Stimulated activated CD8-positive, alpha-beta memory T cell treated with anti-CD3 and anti-CD28 coated beads, Interleukin-2, amount 100 ng/mL, for 1 hour (primary cell): ENCODE data around the gene CERS6.
"Not testable (repeated sequence)": the region's sequence is repeated elsewhere in the genome, so short reads cannot be mapped to it uniquely, and the experiment has no call there.

ENCODE experiments used
- DNase-seq, 2 donors: peaks; one replicate each; pipeline ENCODE4 v3.0.0-alpha.2; 2020; ENCODE audit warnings: low read depth in 2 of 2

The CERS6 gene

DNA sequence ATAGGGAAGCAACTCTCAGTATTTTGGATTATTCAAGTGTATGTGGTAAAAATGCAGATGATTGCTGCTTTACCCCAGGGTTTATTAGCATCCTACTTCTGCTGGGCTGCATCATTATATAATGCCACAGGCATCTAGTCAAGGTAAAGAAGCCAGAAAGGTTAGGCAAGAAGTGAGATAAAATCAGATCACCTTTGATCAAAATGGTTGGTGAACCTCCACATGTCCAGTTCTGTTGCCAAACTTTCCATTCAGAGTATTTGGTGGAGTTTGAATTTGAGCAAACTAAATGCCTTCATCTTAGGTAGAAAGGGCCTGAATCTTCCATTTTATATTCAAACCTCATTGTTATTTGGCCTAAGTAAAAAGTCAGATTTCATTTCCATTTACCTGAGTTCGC lies 316.6 kb downstream of the CERS6 start:
- DNase-seq: no peak

DNA sequence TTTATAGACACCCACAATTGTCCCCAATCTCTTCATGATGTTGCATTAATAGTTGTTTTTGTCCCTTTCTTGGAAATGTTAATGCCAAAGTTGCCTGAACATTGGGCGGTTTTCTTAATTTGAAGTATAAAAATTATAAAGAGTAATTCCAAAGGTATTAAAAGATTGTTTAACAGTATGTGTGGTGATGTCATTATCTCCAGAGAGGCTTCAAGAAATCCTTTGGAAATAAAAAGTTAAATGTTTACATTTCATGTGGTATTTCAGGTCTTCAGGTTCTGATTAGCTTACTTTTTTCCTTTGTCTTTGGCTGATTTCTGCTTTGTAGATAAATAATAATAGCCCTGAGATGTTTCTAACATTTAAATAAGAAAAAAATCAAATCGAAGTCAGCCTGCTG lies 317.1 kb downstream of the CERS6 start:
- no peak for DNase-seq

DNA sequence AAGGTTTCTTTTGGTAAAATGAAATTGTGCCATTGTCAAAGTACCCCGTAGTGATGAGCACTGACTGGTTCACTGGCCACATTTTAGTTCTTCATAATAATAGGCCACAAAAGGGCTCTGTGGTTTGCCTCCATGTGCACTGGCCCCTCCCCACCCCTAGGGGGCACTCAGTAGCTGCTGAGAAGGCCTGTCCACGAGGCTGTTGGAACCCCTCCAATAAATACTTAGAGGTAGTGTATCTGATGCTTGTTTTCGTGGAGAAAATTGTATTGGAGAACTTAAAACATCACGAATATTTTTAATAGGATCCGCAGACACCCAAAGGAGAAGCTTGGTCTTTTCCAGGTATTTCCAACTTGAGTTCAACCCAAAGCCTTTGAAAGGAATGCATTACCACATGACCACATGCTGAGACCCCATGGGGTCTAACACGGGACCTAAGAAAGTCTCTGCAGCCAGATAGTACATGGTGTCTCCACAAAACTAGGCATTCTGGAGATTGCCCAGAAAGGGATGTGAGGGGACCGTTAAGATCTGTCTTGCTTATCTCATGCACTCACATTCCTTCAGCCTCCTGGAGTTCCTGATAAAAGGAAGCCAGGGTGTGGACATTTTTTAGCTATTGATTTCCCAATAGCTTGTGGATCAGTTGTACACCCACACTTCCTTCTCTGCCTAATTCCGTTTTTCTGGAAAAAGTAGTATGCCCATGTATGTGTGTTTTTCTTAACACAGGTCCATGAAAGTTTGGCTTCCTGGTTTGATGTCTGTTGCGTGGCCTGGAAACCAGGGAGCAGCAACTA lies 317.8 kb downstream of the CERS6 start:
- DNase-seq: no peak

DNA sequence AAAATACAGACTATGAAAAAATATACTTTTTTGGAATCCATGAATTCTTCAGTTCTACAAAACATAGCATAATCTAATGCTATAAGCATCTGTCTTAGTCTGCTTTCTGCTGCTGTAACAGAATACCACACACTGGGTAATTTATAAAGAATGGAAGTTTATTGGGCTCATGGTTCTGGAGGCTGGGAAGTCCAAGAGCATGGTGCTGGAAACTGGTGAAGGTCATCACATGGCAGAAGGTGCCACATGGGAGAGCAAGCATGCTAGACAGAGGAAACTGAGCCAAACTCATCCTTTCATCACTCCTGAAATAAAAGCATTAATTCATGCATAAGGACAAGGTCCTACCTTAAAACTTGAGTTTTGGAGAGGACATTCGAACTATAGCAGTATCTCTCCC lies 319.8 kb downstream of the CERS6 start:
- DNase-seq: no peak

DNA sequence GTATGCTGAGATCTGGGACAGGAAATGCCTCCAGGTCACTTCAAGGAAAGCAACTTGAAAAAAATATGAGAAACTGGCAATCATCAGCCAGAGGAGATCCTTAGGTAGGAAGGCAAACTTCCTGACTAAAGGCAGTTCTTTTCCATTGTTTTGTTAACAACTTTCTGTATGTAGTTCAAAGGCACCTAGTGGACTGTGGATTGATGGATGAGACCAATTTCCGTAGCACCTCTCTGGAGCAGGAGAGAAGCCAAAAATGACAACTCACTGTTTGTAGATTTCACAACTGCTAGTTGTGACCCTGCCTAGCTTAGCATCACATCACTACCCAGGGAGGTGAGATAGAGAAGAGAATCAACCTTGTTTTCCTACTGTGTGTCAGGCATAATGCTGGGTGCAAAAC lies 324.6 kb downstream of the CERS6 start:
- no peak for DNase-seq

DNA sequence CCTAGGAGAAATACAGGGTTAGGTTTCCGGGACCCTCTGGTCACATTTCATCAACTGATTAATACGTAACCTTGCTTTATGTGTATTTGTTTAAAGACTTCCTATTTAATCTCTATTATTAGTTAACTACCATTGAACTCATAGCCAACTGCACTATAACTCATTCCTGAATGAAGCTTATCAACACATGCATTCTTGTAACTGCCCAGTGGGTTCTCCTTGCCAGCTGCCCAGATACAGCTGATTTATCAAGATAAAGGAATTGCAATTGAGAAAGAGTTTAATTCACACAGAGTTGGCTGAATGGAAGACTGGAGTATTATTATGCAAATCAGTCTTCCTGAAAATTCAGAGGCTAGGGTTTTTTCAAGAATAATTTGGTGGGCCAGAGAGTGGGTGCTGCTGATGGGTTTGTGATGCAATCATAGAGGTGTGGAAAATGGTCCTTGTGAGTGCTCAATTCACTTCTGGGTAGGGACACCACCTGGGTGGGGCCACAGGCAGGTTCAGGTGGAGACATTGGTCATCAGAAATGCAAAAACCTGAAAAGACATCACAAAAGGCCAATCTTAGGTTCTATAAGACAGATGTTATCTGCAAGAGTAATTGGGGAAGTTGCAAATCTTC lies 325.2 kb downstream of the CERS6 start:
- DNase-seq: no peak

DNA sequence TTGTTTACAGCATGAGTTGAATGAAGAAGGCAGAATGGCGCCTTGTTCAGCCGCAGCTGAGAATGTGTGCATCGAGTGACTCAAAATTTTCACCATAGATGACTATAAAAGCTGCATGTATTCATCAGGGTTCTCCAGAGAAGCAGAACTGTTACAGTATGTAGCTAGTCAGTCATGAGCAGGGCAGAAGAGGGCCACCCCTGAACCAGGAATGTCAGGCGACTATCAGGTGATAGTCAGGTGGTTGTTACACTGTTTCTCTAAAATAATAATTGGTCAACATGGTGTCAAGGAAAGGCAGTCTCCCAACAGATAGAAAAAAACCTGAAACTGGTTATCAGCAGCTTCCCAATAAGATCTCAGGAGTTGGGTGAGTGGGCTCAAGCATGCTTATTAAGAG lies 326.2 kb downstream of the CERS6 start:
- DNase-seq: no peak

DNA sequence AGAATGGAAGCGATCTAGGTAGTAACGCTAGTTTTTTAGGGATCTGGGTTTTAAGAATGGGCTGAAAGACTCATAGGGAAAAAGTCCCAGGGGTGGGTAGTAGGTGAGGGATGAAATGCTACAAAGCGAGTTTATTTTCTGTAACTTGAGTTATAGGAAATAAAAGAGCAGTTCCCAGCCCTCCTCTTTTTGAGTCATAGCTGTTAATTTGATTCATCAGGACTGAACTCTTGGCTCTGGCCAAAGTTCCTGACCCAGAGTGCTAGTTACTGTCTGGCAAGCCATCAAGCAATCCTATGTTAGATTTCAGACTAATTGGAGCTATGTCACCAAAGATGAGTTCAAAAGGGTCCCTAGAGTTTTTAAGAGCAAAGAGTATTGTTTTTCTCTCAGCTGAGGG lies 328.9 kb downstream of the CERS6 start:
- no peak for DNase-seq

DNA sequence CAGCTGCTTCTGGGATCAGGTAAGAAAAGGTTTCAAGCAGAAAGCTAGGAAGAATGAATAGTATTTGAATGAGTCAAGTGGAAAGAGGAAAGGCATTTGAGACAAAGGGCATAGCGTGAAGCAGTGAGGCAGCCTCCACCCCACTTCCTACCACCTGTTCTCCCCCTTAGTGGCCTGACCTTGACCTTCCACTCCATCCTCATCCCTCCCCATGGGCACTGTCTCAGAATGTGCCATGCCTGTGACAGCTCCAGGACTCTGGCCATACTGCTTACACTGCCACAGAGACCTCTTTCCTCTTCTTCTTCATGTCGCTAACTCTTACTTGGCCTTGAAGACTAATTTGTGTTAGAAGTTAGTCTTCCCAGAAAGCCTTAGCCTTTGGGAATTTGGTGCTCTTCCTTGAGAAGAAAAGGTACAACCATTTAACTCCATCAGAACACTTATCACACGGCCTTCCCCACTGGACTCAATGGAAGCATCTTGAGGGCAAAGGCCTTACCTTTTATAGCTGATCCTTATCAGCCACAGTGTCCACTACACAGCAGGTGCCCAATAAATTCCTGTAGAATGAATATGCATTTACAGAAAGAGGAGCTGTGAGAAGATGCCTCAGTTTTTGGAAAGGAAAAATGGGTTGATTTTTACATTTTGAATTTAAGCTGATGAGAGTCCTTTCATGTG lies 331.2 kb downstream of the CERS6 start:
- no peak for DNase-seq

DNA sequence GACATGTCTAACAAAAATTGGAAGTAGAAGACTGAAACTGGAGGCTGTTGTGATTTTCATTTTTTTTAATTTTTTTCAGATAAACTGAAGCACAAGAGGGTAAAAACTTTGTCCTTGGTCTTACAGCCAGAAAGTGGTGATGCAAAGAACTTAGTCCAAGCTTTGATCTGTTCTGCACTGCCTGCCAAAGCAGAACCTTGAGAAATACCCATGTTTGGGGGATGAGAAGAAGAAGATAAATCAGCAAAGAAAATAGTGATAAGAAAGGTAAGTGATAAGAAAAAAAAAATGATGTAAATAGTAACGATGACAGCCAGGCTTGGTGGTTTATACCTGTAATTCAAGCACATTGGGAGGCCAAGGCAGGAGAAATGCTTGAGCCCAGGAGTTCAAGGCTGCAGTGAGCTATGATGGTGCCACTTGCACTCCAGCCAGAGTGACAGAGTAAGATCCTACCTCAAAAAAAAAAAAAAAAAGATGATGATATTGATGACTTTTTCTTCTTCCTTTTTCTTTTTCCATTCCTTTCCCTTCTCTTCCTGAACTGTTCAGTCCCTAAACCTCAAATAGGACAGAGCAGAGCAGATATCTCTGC lies 331.8 kb downstream of the CERS6 start:
- no peak for DNase-seq

DNA sequence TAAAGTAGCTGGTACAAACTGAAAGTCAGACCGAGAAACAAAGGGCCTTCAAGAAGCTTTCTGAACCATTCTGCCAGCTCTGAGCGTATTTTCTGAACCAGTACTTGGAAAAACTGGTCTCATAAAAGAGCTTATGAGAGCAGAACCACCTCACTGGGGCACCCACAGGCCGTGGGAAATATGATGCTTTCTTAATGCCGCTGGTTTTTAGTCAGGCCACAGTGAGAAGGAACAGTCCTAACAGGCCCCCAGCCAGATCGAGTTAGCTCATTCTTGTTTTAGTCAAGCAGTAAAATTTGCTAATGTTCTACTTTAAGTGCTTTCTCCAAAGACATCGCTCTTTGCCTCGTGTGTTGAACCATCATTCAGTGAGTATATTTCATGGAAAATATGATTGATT lies 333.7 kb downstream of the CERS6 start:
- no peak for DNase-seq

DNA sequence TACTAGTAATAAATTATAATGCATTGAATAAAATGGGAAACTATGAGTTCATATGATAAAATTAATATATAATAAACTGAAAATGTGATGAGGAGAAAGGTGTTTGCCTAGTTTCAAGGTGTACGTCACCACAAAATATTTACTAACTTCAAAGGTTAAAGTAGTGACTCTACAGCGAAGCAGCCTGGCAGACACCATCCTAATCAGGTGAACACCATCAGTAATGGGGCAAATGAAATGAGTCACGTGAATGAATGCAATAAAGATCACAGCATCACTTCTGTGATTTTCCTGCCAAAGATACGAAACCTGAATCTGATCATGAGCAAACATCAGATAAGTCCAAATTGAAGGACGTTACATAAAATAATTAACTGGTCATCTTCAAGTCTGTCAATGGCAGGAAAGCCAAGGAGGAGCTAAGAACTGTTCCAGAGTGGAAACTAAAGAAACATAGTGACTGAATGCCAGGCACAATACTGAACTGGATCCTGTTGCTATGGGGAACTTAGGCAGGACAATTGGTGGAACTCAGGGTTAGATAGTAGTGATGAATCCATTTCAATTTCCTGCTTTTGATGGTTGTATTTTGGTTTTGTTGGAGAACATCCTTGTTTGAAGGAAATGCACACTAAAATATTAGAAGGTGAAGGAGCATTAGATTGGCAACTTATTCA lies 334.3 kb downstream of the CERS6 start:
- DNase-seq: no peak

DNA sequence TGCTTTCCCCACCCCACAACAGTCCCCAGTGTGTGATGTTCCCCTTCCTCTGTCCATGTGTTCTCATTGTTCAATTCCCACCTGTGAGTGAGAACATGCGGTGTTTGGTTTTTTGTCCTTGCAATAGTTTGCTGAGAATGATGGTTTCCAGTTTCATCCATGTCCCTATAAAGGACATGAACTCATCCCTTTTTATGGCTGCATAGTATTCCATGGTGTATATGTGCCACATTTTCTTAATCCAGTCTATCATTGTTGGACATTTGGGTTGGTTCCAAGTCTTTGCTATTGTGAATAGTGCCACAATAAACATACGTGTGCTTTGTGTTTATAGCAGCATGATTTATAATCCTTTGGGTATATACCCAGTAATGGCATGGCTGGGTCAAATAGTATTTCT lies 335.1 kb downstream of the CERS6 start:
- not testable (repeated sequence) for DNase-seq

DNA sequence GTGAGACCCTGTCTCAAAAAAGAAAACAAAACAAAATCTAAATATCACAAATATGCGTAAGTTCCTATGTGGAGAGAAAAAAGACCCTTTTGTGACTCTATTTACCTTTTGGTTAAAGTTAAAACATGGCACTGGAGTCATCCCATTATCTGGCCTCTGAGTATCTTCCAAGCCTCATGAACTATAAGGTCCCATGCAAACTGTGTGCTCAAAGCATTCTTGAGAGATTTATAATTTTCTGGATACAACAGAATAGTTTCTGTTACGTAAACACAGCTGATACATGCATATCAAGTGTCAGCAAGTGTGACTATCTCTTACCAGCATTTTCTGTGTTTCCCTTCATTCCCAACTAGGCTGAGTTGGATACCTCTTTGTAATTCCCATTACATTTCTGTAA lies 337.5 kb downstream of the CERS6 start:
- DNase-seq: no peak

DNA sequence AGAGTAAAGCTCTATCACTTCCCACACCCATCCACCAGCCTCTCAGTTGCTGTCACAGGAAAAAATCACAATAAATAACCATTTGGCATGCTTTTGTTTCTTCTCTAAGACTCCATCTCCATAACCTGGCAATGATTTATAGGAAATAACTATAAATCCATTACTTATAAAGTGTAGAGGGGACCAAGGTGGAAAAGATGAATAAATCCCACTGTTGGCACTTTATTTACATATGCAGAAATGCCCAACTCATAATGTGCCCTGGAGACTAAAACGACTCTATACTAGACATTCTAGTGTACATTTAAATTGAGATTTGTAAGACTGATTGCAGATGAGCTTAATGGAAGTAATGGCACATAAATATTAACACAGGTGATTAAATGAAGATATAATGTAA lies 338.9 kb downstream of the CERS6 start:
- no peak for DNase-seq

DNA sequence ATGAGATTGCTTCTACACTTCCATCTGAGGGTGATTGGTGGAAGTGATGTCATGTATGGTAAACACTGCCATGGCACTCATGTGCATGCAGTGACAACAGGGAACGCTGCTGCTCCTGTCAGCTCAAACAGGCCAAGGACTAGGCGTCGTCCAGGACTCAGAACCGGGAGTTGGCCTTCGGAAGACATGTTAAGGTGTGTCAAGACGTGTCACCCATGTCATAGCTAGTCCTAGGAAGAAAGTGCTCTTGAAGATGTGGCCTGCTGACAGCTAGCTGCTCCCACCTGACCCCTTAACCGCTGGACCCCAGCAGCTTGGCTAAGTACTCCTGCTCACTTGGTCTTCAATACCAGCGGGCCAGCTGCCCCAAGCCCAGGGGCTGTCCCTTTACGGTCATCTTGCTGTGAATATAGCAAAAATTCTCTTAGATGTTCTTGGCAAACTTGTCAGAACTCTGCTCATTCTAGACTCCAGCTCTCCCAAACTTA lies 340.1 kb downstream of the CERS6 start:
- no peak for DNase-seq

DNA sequence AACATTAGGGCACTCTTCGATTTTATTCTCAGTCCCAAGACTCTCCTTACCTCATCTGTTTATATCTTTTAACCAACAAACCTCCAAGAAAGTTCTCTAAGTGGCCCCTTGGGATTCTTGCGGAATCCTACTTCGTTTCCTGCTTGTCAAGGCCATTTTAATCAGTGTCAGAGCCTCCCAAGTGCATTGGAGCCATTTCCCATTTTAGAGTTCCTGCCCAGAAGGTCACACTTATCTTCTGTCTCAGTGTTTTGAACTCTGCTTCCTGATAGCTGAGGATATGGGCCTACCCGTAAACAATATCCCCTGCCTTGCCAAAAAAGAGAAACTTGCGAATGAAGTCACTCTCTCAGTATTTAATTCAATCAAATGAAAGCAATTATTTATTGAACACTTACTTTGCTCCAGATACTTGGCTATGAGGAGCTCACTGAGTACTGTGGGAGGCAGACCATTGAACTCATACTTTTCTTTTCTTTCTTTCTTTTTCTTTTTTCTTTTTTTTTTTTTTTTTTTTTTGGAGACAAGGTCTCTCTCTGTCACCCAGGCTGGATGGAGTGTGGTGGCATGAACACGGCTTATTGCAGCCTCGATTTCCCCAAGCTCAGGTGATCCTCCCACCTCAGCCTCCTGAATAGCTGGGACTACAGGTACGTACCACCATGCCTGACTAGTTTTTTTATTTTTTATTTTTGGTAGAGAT lies 340.7 kb downstream of the CERS6 start:
- DNase-seq: no peak

DNA sequence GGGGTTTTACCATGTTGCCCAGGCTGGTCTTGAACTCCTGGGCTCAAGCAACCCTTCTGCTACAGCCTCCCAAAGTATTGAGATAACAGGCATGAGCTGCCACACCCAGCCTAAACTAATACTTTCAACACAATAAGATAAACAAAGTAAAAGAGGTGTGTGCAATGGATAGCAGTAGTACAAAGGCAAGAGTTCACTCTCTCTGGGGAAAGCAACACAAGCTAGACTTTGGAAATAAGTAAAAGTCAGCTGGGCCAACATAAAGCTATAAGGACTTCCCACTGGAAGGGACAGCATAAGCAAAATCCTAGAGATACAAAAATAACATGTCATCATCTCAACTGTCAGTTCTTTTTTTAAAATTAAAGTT lies 341.2 kb downstream of the CERS6 start:
- DNase-seq: no peak

DNA sequence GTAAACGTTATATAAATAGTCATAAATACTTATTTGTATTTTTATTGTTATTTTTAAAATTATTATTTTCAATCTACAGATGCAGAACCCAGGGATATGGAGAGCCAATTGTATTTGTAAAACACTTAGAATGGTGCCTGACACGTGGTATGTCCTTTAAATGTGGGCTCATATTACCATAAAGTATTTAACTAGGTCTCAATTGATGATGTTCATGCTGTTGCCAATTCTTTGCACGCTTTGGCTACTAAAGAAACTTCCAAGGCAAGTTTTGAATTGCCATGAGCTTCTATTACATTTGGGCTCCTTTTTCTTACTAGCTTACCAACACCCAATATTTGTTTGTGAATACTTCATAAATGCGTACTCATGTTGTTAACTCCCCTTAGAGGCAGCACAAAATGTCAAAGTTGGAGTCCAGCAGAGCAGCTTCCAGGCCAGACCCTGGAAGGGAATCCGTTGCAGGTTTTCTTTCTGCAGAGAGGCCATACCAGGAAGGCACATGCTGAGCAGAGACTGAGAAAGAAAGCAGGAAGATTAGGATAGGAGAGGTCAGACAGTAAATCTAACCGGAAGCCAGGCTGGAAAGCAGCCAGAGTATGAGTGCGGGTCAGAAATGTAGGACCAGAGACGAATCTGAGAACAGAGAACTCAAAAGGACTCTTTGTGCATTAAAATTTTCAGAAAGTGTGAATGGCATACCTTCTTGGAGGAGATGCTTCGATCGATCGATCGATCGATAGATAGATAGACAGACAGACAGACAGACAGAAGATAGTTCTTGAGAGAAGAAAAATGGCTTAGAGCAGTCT lies 342.2 kb downstream of the CERS6 start:
- no peak for DNase-seq

DNA sequence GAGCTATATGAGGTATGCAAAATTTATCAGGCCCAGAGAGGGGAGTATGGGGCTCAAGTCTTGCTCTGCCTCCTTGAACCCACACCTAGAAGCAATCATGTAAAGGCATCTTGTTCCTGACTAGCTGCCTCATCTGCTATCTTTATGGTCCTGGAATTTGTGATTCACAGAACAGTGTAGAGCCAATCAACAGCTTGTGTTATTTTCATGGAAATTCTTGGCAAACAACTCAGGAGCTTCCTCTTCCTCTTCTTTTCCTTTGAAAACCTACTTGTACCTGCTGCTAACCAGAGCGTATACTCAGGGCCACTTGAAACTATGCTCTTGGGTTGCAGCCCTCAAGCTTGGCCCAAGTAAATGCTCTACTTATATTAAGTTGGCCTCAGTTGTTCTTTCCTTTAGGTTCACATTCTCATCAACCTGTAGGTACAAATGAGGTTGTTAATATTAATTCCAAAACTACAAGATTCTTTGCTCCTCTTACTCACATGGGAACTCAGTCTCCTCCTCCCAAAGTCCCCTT lies 342.9 kb downstream of the CERS6 start:
- no peak for DNase-seq
